Measurements from ENCODE around the gene CRTAP. TPM values are rescaled to one million over a fixed set of nuclear protein-coding genes. Genes with fewer than 3 reads are reported as not detected.
A peak's percentile ranks its signal among the peaks of the same experiment; 100 is the strongest.

CRTAP gene
- total and polyA plus RNA-seq, 2 of the 13 experiments (the other 11 are each of a cell fraction or from before 2014, with no cell fraction given) = 54.2 to 119 TPM

DNA sequence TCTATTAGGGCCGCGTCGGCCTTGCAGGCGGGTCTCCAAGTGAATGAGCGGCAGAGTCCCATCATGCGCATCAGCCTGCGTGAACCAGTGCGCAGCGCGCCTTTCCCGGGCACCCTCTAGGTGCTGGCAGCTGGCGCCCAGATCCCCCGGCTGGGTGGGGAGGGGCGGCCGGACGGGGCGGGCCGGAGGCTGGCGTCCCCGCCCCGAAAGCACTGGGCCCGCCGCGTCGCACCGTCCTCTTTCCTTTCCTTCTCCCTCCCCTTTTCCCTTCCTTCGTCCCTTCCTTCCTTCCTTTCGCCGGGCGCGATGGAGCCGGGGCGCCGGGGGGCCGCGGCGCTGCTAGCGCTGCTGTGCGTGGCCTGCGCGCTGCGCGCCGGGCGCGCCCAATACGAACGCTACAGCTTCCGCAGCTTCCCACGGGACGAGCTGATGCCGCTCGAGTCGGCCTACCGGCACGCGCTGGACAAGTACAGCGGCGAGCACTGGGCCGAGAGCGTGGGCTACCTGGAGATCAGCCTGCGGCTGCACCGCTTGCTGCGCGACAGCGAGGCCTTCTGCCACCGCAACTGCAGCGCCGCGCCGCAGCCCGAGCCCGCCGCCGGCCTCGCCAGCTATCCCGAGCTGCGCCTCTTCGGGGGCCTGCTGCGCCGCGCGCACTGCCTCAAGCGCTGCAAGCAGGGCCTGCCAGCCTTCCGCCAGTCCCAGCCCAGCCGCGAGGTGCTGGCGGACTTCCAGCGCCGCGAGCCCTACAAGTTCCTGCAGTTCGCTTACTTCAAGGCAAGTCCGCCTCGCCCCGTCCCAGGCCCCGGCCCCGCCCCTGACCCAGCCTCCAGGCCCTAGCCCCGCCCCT lies at the start of gene CRTAP (continued):
- TF ChIP-seq, protein P1, sequence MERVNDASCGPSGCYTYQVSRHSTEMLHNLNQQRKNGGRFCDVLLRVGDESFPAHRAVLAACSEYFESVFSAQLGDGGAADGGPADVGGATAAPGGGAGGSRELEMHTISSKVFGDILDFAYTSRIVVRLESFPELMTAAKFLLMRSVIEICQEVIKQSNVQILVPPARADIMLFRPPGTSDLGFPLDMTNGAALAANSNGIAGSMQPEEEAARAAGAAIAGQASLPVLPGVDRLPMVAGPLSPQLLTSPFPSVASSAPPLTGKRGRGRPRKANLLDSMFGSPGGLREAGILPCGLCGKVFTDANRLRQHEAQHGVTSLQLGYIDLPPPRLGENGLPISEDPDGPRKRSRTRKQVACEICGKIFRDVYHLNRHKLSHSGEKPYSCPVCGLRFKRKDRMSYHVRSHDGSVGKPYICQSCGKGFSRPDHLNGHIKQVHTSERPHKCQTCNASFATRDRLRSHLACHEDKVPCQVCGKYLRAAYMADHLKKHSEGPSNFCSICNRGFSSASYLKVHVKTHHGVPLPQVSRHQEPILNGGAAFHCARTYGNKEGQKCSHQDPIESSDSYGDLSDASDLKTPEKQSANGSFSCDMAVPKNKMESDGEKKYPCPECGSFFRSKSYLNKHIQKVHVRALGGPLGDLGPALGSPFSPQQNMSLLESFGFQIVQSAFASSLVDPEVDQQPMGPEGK (CRISPR knock-in tag; IDR thresholded peaks at IDR 0.05) = peak; percentile 55
- TF ChIP-seq, protein P2, sequence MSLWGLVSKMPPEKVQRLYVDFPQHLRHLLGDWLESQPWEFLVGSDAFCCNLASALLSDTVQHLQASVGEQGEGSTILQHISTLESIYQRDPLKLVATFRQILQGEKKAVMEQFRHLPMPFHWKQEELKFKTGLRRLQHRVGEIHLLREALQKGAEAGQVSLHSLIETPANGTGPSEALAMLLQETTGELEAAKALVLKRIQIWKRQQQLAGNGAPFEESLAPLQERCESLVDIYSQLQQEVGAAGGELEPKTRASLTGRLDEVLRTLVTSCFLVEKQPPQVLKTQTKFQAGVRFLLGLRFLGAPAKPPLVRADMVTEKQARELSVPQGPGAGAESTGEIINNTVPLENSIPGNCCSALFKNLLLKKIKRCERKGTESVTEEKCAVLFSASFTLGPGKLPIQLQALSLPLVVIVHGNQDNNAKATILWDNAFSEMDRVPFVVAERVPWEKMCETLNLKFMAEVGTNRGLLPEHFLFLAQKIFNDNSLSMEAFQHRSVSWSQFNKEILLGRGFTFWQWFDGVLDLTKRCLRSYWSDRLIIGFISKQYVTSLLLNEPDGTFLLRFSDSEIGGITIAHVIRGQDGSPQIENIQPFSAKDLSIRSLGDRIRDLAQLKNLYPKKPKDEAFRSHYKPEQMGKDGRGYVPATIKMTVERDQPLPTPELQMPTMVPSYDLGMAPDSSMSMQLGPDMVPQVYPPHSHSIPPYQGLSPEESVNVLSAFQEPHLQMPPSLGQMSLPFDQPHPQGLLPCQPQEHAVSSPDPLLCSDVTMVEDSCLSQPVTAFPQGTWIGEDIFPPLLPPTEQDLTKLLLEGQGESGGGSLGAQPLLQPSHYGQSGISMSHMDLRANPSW (CRISPR knock-in tag; IDR thresholded peaks at IDR 0.05; ENCODE audit: borderline replicate concordance) = no peak
- TF ChIP-seq ZNF138 (CRISPR knock-in tag; IDR thresholded peaks at IDR 0.05; ENCODE audit: low read depth) = peak; percentile 61; the same call in 1 of the 2 replicates
- TF ChIP-seq ZNF549 (CRISPR knock-in tag; IDR thresholded peaks at IDR 0.05) = no peak
- TF ChIP-seq RFXANK (CRISPR knock-in tag; IDR thresholded peaks at IDR 0.05) = no peak
- TF ChIP-seq HHEX (CRISPR knock-in tag; IDR thresholded peaks at IDR 0.05) = no peak
- TF ChIP-seq RORA (CRISPR knock-in tag; IDR thresholded peaks at IDR 0.05) = no peak
- no peak for TF ChIP-seq IRF2 (CRISPR knock-in tag; IDR thresholded peaks at IDR 0.05)
- TF ChIP-seq SRY (CRISPR knock-in tag; IDR thresholded peaks at IDR 0.05) = peak; percentile 41; the same call in 1 of the 2 replicates
- no peak for TF ChIP-seq SMARCE1 (IDR thresholded peaks at IDR 0.05; ENCODE audit: borderline replicate concordance)
- peak; percentile 67 for TF ChIP-seq YEATS4 (CRISPR knock-in tag; IDR thresholded peaks at IDR 0.05; ENCODE audit: borderline replicate concordance)
- TF ChIP-seq ZNF446 (CRISPR knock-in tag; IDR thresholded peaks at IDR 0.05) = peak; percentile 93
- no peak for TF ChIP-seq XRCC5 (optimal IDR thresholded peaks at IDR 0.05; ENCODE audit: low read length)
- TF ChIP-seq EP300 (IDR thresholded peaks at IDR 0.05; ENCODE audit: low read depth in 2 of 2, low read length in 2 of 2) = no peak
- no peak for TF ChIP-seq EP300 (CRISPR knock-in tag; IDR thresholded peaks at IDR 0.05; ENCODE audit: borderline replicate concordance)
- no peak for TF ChIP-seq TCF7L2 (IDR thresholded peaks at IDR 0.05; ENCODE audit: low read depth, low read length)
- no peak for TF ChIP-seq MXI1 (IDR thresholded peaks at IDR 0.05; ENCODE audit: borderline replicate concordance, low read depth, low read length)
- TF ChIP-seq, protein P3, sequence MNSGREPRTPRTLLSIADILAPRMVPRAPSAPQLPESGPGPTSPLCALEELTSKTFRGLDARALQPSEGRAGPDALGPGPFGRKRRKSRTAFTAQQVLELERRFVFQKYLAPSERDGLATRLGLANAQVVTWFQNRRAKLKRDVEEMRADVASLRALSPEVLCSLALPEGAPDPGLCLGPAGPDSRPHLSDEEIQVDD (CRISPR knock-in tag; IDR thresholded peaks at IDR 0.05; ENCODE audit: borderline replicate concordance) = peak; percentile 42; the same call in 1 of the 2 replicates
- no peak for TF ChIP-seq MATR3 (CRISPR knock-in tag; IDR thresholded peaks at IDR 0.05)
- TF ChIP-seq PPARG (CRISPR knock-in tag; conservative IDR thresholded peaks at IDR 0.05) = no peak
- TF ChIP-seq ESRRA (CRISPR knock-in tag; IDR thresholded peaks at IDR 0.05; ENCODE audit: low read depth) = peak; percentile 67; the same call in 1 of the 2 replicates
- no peak for TF ChIP-seq ETV6 (CRISPR knock-in tag; conservative IDR thresholded peaks at IDR 0.05)
- TF ChIP-seq HNRNPUL1 (IDR thresholded peaks at IDR 0.05; ENCODE audit: low read depth, low read length) = no peak
- no peak for TF ChIP-seq ZNF44 (CRISPR knock-in tag; IDR thresholded peaks at IDR 0.05)
- no peak for TF ChIP-seq ZNF17 (CRISPR knock-in tag; IDR thresholded peaks at IDR 0.05)
- no peak for TF ChIP-seq ZFP90 (CRISPR knock-in tag; IDR thresholded peaks at IDR 0.05; ENCODE audit: borderline replicate concordance)
- TF ChIP-seq U2AF1 (optimal IDR thresholded peaks at IDR 0.05; ENCODE audit: low read depth, low read length) = no peak
- no peak for TF ChIP-seq SMAD9 (CRISPR knock-in tag; IDR thresholded peaks at IDR 0.05)

Measured in HepG2 (cell line).